AG09309 (cell line): ENCODE measurements around the gene SEMA3E.
"Not testable (repeated sequence)": the region's sequence is repeated elsewhere in the genome, so short reads cannot be mapped to it uniquely, and the experiment has no call there.

ENCODE experiments used
- DNase-seq: peaks from one replicate; pipeline ENCODE4 v3.0.0-alpha.2; 2010; ENCODE audit warnings: low read depth
- H3K4me3 ChIP-seq: 2 replicates; pipeline ENCODE4 v1.5.1; 2011; ENCODE audit warnings: mild to moderate bottlenecking, low read depth, low read length, moderate library complexity; ENCODE audit not compliant: control insufficient read depth
- CTCF ChIP-seq: IDR thresholded peaks from 2 replicates; pipeline ENCODE4 v1.5.1; 2011; ENCODE audit warnings: mild to moderate bottlenecking, low read depth, low read length, inconsistent platforms; ENCODE audit not compliant: insufficient read depth, control insufficient read depth; ENCODE audit errors: missing control alignments

SEMA3E gene

GRCh38 chr7:83689855-83690254 lies 40.9 kb upstream of the SEMA3E start:
- H3K4me3 ChIP-seq = no peak overlapping the region
- no peak for DNase-seq
- TF ChIP-seq CTCF = no peak

GRCh38 chr7:83686416-83686815 lies 37.5 kb upstream of the SEMA3E start:
- H3K4me3 ChIP-seq = no peak overlapping the region
- no peak for TF ChIP-seq CTCF
- no peak for DNase-seq

DNA sequence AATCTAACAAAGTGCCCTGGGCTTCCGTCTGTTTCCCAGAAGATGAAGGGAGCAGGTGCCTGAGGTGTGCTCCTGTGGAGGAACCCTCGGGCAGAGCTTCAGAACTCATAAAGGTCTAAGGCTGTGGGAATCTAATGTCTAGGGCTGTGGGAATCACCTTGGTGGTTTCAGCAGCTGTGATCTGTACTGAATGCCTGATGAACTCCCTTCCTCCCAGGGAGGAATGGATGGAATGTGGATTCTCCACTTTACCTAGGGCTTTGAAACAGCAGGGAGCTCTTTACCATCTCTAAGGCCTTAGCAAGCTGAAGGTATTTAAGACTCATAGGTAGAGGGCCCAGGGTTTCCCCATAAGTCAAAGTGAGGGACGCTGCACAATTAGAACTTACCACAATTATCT lies 36.0 kb upstream of the SEMA3E start:
- no peak for DNase-seq
- no peak for TF ChIP-seq CTCF
- no peak overlapping the region for H3K4me3 ChIP-seq

- no peak for DNase-seq
- no peak for TF ChIP-seq CTCF
- no peak overlapping the region for H3K4me3 ChIP-seq
Observed at GRCh38 chr7:83681200-83681778, 32.4 kb upstream of the SEMA3E start.

GRCh38 chr7:83677180-83677866 lies 28.4 kb upstream of the SEMA3E start:
- TF ChIP-seq CTCF = no peak
- DNase-seq = peak; percentile 25
- no peak overlapping the region for H3K4me3 ChIP-seq

GRCh38 chr7:83673291-83673690 lies 24.4 kb upstream of the SEMA3E start:
- DNase-seq, H3K4me3 ChIP-seq: not testable (repeated sequence)

GRCh38 chr7:83672157-83672556 lies 23.2 kb upstream of the SEMA3E start:
- TF ChIP-seq CTCF = no peak
- no peak overlapping the region for H3K4me3 ChIP-seq
- DNase-seq = no peak
